Uterus (tissue), 2 donors: ENCODE results near the gene GADD45B.

Source experiments
- POLR2A ChIP-seq, 2 donors: fragments of 450-650 bp; IDR thresholded peaks; one replicate each; pipeline ENCODE4 v1.6.1; 2016; ENCODE audit warnings: antibody characterized with exemption in 2 of 2, mild to moderate bottlenecking in 1 of 2, moderate library complexity in 1 of 2
- TF ChIP-seq, protein P1 (sequence below), 4 experiments: fragments of 200-600 bp in 2 of 4; fragments of 450-650 bp in 2 of 4; sonication (generic) in 2 of 4; IDR thresholded peaks; one replicate each; pipeline ENCODE4 v1.5.1; 2016 to 2019; ENCODE audit warnings: antibody characterized with exemption in 4 of 4, mild to moderate bottlenecking in 2 of 4, moderate library complexity in 1 of 4

DNA sequence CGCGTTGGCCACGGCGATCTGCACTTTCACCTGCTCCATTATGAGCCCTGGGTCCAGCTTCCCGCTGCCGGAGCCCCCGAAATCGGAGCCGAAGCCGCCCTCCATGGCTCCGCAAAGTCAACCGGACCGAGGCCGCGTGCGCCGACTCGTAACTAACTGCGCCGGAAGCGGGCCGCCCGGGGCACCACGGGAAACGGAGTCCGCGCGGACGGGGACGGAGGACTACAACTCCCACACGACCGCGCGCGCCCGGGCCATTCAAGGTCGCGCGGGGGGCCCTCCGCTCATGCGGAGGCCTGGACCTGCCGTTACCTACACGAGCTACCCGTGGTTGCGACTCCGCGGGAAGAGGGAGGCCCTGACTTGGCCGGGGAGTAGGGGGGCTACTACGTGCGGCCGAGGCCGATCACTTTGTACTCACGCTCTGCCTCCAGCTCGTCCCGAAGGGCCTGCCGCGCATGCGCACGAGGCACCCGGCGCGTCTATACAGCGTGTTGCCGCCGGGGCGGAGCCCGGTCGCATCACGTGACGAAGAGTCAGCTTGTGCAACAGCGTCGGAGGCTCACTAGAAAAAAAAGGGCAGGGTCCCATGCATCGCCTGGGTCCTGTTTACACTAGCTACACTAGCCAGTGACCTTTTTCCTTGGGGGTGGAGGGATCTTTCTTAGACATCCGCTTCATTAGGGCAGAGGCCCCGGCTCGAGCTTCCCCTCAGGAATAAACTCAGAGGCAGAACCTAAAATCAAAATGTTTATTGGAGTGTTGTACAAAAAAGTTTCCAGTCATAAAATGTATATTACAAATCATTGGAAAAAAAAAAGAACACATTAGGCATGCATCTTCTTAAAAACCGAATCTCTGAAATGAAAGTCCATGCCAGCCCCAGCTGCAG is 48.3 kb upstream of the GADD45B start, which contains the start of gene TIMM13:
- TF ChIP-seq POLR2A (IDR thresholded peaks at IDR 0.05): peak in 1 of 2 donors; percentile 72
- TF ChIP-seq, protein P1, sequence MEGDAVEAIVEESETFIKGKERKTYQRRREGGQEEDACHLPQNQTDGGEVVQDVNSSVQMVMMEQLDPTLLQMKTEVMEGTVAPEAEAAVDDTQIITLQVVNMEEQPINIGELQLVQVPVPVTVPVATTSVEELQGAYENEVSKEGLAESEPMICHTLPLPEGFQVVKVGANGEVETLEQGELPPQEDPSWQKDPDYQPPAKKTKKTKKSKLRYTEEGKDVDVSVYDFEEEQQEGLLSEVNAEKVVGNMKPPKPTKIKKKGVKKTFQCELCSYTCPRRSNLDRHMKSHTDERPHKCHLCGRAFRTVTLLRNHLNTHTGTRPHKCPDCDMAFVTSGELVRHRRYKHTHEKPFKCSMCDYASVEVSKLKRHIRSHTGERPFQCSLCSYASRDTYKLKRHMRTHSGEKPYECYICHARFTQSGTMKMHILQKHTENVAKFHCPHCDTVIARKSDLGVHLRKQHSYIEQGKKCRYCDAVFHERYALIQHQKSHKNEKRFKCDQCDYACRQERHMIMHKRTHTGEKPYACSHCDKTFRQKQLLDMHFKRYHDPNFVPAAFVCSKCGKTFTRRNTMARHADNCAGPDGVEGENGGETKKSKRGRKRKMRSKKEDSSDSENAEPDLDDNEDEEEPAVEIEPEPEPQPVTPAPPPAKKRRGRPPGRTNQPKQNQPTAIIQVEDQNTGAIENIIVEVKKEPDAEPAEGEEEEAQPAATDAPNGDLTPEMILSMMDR (IDR thresholded peaks at IDR 0.05): peak in 2 of 4 experiments; percentile 7 to 27
